ENCODE results near the gene MNDA.

MNDA gene

GRCh38 chr1:158830904-158831507 lies at the start of gene MNDA:
MNDA (plus strand) TSS chr1:158831351; CDS start chr1:158842154, 10,803 bp downstream.
- DNase-seq, result no peak

- peak; percentile 28 for DNase-seq
Observed at GRCh38 chr1:158793604-158794003, 37.5 kb upstream of the MNDA start.

GRCh38 chr1:158794247-158794646 lies 36.9 kb upstream of the MNDA start:
- no peak for DNase-seq

- no peak for DNase-seq
Observed at GRCh38 chr1:158798531-158798930, 32.6 kb upstream of the MNDA start.

GRCh38 chr1:158799689-158800088 lies 31.5 kb upstream of the MNDA start:
- DNase-seq, result no peak

GRCh38 chr1:158800526-158800925 lies 30.6 kb upstream of the MNDA start:
- DNase-seq, result no peak

GRCh38 chr1:158801396-158801795 lies 29.8 kb upstream of the MNDA start:
- no peak for DNase-seq

- no peak for DNase-seq
Observed at GRCh38 chr1:158803678-158804077, 27.5 kb upstream of the MNDA start.

GRCh38 chr1:158806916-158807536 lies 24.1 kb upstream of the MNDA start:
- DNase-seq, result no peak

- DNase-seq, result no peak
Observed at GRCh38 chr1:158809256-158809655, 21.9 kb upstream of the MNDA start.

GRCh38 chr1:158809862-158810261 lies 21.3 kb upstream of the MNDA start:
- no peak for DNase-seq

GRCh38 chr1:158810311-158810710 lies 20.8 kb upstream of the MNDA start:
- DNase-seq, result no peak

- no peak for DNase-seq
Observed at GRCh38 chr1:158812336-158812735, 18.8 kb upstream of the MNDA start.

GRCh38 chr1:158813164-158813563 lies 18.0 kb upstream of the MNDA start:
- no peak for DNase-seq

- no peak for DNase-seq
Observed at GRCh38 chr1:158814970-158815369, 16.2 kb upstream of the MNDA start.

GRCh38 chr1:158818560-158818959 lies 12.6 kb upstream of the MNDA start:
- DNase-seq, result no peak

- no peak for DNase-seq
Observed at GRCh38 chr1:158818975-158819431, 12.1 kb upstream of the MNDA start.

GRCh38 chr1:158819461-158820443 lies 11.4 kb upstream of the MNDA start:
- DNase-seq, result no peak

GRCh38 chr1:158821723-158822122 lies 9.4 kb upstream of the MNDA start:
- DNase-seq, result no peak

- no peak for DNase-seq
Observed at GRCh38 chr1:158830074-158830677, 975 bp upstream of the MNDA start.

- no peak for DNase-seq
Observed at GRCh38 chr1:158833264-158833663, 2.1 kb downstream of the MNDA start.

GRCh38 chr1:158836038-158836437 lies 4.9 kb downstream of the MNDA start:
- no peak for DNase-seq

GRCh38 chr1:158838660-158839059 lies 7.5 kb downstream of the MNDA start:
- no peak for DNase-seq
